Heart left ventricle (tissue), 16 donors: Measurements from ENCODE around the gene TMEM232. TPM values are rescaled to one million over a fixed set of nuclear protein-coding genes. Genes with fewer than 3 reads are reported as not detected.

Source experiments
- ATAC-seq, 4 donors: fragments of 200-7000 bp; cut with Tn5 transposase; one replicate each; pipeline ENCODE4 v1.9.1; 2020 to 2022; ENCODE audit warnings: moderate library complexity in 4 of 4, mild to moderate bottlenecking in 3 of 4, moderate number of reproducible peaks in 1 of 4
- DNase-seq, 5 donors: peaks; one replicate each; pipeline ENCODE4 v3.0.0-alpha.2; 2020
- H3K27ac ChIP-seq, 12 donors: fragments of 200-600 bp; sonication (generic) in 4 of 12; one replicate each; pipeline versions ENCODE4 v1.5.0 to v1.8.0; 2016 to 2022; ENCODE audit warnings: mild to moderate bottlenecking in 2 of 12
- H3K27me3 ChIP-seq, 9 donors: fragments of 200-600 bp; sonication (generic) in 2 of 9; one replicate each; pipeline versions ENCODE4 v1.5.1 to v1.8.0; 2016 to 2022; ENCODE audit warnings: mild to moderate bottlenecking in 3 of 9
- H3K36me3 ChIP-seq, 9 donors: fragments of 200-600 bp; sonication (generic) in 2 of 9; one replicate each; pipeline versions ENCODE4 v1.5.0 to v1.8.0; 2018 to 2022; ENCODE audit warnings: mild to moderate bottlenecking in 2 of 9
- H3K4me1 ChIP-seq, 12 donors: fragments of 200-600 bp; sonication (generic) in 4 of 12; one replicate each; pipeline versions ENCODE4 v1.5.0 to v1.8.0; 2016 to 2022; ENCODE audit warnings: mild to moderate bottlenecking in 3 of 12
- H3K4me3 ChIP-seq, 12 donors: fragments of 200-600 bp; sonication (generic) in 4 of 12; one replicate each; pipeline versions ENCODE4 v1.5.0 to v1.8.0; 2017 to 2022; ENCODE audit warnings: mild to moderate bottlenecking in 9 of 12, moderate library complexity in 4 of 12
- H3K9me3 ChIP-seq, 12 donors: fragments of 200-600 bp; sonication (generic) in 4 of 12; one replicate each; pipeline versions ENCODE4 v1.5.0 to v1.8.0; 2016 to 2022; ENCODE audit warnings: mild to moderate bottlenecking in 1 of 12
- POLR2A ChIP-seq, 2 donors: fragments of 450-650 bp; IDR thresholded peaks; one replicate each; pipeline ENCODE4 v1.6.1; 2017; ENCODE audit warnings: antibody characterized with exemption in 2 of 2, mild to moderate bottlenecking in 2 of 2, moderate library complexity in 2 of 2
- whole genome bisulfite sequencing, 4 donors: extraction: QIAGEN DNeasy Blood & Tissue Kit in 2 of 4; methylation state at CpG; one replicate each; pipeline versions ENCODE4 v1.1.5 to v1.1.7; 2013 to 2018; 5-methylcytosine and 5-hydroxymethylcytosine counted together
- intact Hi-C, 10 donors: fragments of 100-400 bp; cut with DNase I; formaldehyde crosslinking; loops; one replicate each; pipeline versions ENCODE4 v1.11.1 to v1.14.2; 2022
- polyA plus RNA-seq, 2 donors: library from polyadenylated mRNA; stranded (reverse); fragments of 200-250 nt; gene quantifications; one replicate each; pipeline ENCODE4 v1.2.3, GENCODE V29; 2013
- total RNA-seq, 9 donors: library from RNA; depleted of rRNA in 2 of 9; stranded (reverse); fragments of >200 nt in 2 of 9; fragmentation: NEBNext Ultra II Directional in 3 of 9; extraction: Animal tissue kit (Norgen Biotek cat#: 25700) in 3 of 9; gene quantifications; one replicate each; pipeline versions ENCODE4 v1.1.0 to v1.2.4, GENCODE V29; 2016 to 2023
- TF ChIP-seq, protein P1 (sequence below), 12 donors: fragments of 200-600 bp; sonication (generic) in 4 of 12; IDR thresholded peaks; one replicate each; pipeline versions ENCODE4 v1.5.0 to v1.8.0; 2018 to 2022; ENCODE audit warnings: antibody characterized with exemption in 12 of 12, mild to moderate bottlenecking in 5 of 12
- donor health status: ischemic (EF 13 %, LVEDD 7.1; RV severe dilation, severe dysfunction).
- donor health status: healthy with polysubstance abuse.
- donor health status: DM: no; HTN: yes; CAD: no.
- donor health status: DM: no; HTN: no; CAD: no.
- donor health status: ischemic (EF 25% LVEDD 6.9; RV normal size, moderate dysfunction).
- donor health status: ischemic (EF 25% LVEDD 5.7; RV mildly dilated, moderate dysfunction).
- donor health status: healthy.
- donor health status: DM: yes; HTN: yes; CAD: no.
- donor health status: ischemic (EF 35%, LVEDD 5.7; RV mildly dilated, moderate dysfunction).
- donor health status: nonischemic (EF 11% LVEDD 7.7; RV severe dilation, severe dysfunction).
- donor health status: DM: yes; HTN: yes; CAD: no.
- donor health status: PGD.
- donor health status: ischemic (EF 29% LVEDD 5.4; RV normal size, mild dysfunction).
- donor health status: nonischemic (EF 23%, LVEDD 6.1; RV moderate dilation, normal function).

The TMEM232 gene
- total and polyA plus RNA-seq, 11 donors, result 0.30 to 5.6 (median 2.5) TPM; not detected in 1

DNA sequence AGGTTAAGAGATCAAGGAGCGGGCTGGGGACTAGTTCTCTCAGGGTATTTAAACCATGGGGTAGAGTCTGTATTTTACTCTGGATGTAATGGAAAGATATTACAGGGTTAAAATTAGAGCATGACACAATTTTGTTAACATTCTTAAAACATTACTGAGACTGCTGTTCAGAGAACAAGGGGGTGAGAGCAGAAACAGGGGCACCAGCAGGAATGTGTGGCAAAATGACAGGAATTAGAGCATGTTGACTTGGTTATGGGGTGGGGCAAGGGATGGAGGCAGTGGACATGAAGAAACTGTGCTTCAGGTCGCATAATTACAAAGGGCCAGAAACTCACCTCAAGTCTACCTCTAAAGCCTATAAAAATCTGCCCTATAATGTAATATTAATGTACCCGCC, 75.0 kb downstream of the TMEM232 start:
- ATAC-seq, result no peak
- H3K4me3 ChIP-seq, result no peak overlapping the region
- no peak for DNase-seq
- no peak for TF ChIP-seq POLR2A (IDR thresholded peaks at IDR 0.05)
- TF ChIP-seq, protein P1, sequence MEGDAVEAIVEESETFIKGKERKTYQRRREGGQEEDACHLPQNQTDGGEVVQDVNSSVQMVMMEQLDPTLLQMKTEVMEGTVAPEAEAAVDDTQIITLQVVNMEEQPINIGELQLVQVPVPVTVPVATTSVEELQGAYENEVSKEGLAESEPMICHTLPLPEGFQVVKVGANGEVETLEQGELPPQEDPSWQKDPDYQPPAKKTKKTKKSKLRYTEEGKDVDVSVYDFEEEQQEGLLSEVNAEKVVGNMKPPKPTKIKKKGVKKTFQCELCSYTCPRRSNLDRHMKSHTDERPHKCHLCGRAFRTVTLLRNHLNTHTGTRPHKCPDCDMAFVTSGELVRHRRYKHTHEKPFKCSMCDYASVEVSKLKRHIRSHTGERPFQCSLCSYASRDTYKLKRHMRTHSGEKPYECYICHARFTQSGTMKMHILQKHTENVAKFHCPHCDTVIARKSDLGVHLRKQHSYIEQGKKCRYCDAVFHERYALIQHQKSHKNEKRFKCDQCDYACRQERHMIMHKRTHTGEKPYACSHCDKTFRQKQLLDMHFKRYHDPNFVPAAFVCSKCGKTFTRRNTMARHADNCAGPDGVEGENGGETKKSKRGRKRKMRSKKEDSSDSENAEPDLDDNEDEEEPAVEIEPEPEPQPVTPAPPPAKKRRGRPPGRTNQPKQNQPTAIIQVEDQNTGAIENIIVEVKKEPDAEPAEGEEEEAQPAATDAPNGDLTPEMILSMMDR (IDR thresholded peaks at IDR 0.05), result no peak
- WGBS, 4 donors, result 49 to 69% (median 54%) methylated on average over 3 of the region's 3 CpGs
- no peaks in the 10 kb centered on the region for H3K4me1 ChIP-seq
- H3K27ac ChIP-seq, result no peak overlapping the region
- H3K27me3 ChIP-seq, result no peaks in the 10 kb centered on the region
- intact Hi-C loops, result no loop called here
- H3K9me3 ChIP-seq, result no peaks in the 10 kb centered on the region
- H3K36me3 ChIP-seq, result no peaks in the 10 kb centered on the region

DNA sequence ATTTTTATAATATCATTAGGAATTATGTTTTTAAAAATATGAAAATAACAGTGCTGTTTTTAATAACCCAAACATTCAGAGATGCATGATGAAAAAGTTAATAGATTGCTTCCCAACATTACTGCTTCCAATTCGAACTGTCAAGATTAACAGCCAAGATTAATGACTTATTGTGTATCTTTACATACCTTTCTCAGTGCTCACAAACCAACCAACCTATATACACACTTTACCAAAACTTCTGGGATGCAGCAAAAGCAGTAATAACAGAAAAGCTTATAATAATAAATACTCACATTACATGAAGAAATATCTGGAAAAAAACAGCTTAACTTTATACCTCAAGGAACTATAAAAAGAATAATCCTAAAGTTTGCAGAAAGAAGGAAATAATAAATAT, 82.1 kb downstream of the TMEM232 start:
- intact Hi-C loops, result no loop called here
- 38 to 58% (median 46%) methylated on average over 1 of the region's 1 CpG for WGBS, 4 donors
- ATAC-seq (no peak), DNase-seq (no peak)
- TF ChIP-seq, protein P1 (IDR thresholded peaks at IDR 0.05), result no peak
- no peak for TF ChIP-seq POLR2A (IDR thresholded peaks at IDR 0.05)
- H3K36me3 ChIP-seq, result no peaks in the 10 kb centered on the region
- no peak overlapping the region for H3K4me3 ChIP-seq
- H3K27me3 ChIP-seq, result no peaks in the 10 kb centered on the region
- peaks cover 0 to 10% (median 0%) of the 10 kb centered on the region in 12 donors for H3K9me3 ChIP-seq
- no peak overlapping the region for H3K27ac ChIP-seq
- H3K4me1 ChIP-seq, result no peaks in the 10 kb centered on the region

DNA sequence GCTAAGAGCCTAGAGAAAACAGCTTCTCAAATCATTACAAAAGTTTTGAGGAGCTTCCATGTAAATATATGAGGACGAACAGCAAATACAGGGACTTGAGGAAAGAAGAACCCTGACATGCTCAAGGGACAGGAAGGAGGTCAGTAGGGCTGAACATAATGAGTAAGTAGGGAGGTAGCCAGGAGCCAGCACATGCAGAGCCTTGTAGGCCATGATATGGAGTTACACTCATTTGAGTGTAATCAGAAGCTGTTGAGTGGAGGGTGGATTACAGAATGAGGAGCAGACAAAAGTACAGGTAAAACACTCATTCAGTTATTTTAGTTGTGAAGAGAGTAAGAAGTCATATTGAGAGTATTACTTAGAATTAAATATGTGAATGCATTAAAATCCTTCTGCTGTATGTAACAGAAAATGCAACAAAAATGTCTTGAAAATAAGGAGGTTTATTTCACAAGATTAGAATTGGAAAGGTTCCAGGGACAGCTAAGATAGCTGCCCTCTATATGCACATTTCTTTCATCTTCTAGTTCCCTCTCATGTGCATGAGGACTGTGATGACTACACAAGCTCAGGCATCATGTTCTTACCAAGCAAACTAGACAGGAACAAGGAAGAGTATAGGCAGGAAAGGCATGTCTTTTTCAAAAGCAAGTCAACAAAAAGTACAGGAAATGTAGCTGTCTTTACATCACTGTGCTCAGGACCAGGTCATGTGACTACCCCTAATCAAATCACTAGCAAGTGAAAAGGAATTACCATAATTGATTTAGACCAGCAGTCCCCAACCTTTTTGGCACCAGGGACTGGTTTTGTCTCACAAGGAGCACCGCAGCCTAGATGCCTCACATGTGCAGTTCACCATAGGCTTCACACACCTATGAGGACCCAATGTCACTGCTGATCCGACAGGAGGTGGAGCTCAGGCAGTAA, 87.2 kb downstream of the TMEM232 start:
- intact Hi-C loops, result no loop called here
- Histone ChIP-seq H3K4me1 (no peaks in the 10 kb centered on the region), H3K27me3 (no peaks in the 10 kb centered on the region), H3K36me3 (no peaks in the 10 kb centered on the region), H3K27ac (no peak overlapping the region), H3K4me3 (no peak overlapping the region), H3K9me3 (no peaks in the 10 kb centered on the region)
- DNase-seq (no peak), ATAC-seq (no peak)
- 86 to 89% (median 87%) methylated on average over 2 to 3 of the region's 3 CpGs for WGBS, 4 donors
- TF ChIP-seq POLR2A (IDR thresholded peaks at IDR 0.05), result no peak
- TF ChIP-seq, protein P1 (IDR thresholded peaks at IDR 0.05), result no peak

DNA sequence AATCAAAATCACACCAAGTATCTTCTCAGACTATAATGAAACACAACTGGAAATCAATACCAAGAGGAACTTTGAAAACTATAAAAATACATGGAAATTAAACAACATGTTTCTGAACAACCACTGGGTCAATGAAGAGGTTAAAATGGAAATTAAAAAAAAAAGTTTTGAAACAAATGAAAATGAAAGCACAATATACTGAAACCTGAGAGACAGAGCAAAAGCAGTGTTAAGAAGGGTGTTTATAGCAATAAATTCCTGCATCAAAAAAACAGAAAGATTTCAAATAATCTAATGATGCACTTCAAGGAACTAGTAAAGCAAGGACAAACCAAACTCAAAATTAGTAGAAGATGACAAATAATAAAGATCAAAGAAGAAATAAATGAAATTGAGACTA, 92.0 kb downstream of the TMEM232 start:
- Histone ChIP-seq H3K27me3 (no peaks in the 10 kb centered on the region), H3K4me3 (no peak overlapping the region), H3K9me3 (peaks cover 0 to 9% (median 0%) of the 10 kb centered on the region in 12 donors), H3K27ac (no peak overlapping the region), H3K36me3 (no peaks in the 10 kb centered on the region), H3K4me1 (no peaks in the 10 kb centered on the region)
- ATAC-seq (no peak), DNase-seq (no peak)
- no peak for TF ChIP-seq POLR2A (IDR thresholded peaks at IDR 0.05)
- TF ChIP-seq, protein P1 (IDR thresholded peaks at IDR 0.05), result no peak
- intact Hi-C loops, result no loop called here
